Effector memory CD8-positive, alpha-beta T cell (primary cell): ENCODE data around the gene ZNF438.

Experiments used
- ATAC-seq: fragments of 150-1000 bp; cut with Tn5 transposase; replicated peaks from 2 replicates; pipeline ENCODE4 v1.10.0; 2021; ENCODE audit warnings: mild to moderate bottlenecking, moderate library complexity
- DNase-seq, 3 experiments: peaks; one replicate each; pipeline ENCODE4 v3.0.0; 2021
- H3K27ac Mint-ChIP-seq, 2 donors: one replicate each; pipeline ENCODE4 v1.8.0; 2022; ENCODE audit warnings: mild to moderate bottlenecking in 2 of 2, mixed read lengths in 2 of 2, moderate library complexity in 2 of 2
- H3K27me3 Mint-ChIP-seq, 2 donors: one replicate each; pipeline ENCODE4 v1.8.0; 2022; ENCODE audit warnings: mixed read lengths in 2 of 2
- H3K36me3 Mint-ChIP-seq: one replicate; pipeline ENCODE4 v1.8.0; 2022; ENCODE audit warnings: mild to moderate bottlenecking, moderate library complexity, mixed read lengths; ENCODE audit not compliant: insufficient read depth
- H3K4me1 Mint-ChIP-seq, 2 donors: one replicate each; pipeline ENCODE4 v1.8.0; 2022; ENCODE audit warnings: low read depth in 2 of 2, mixed read lengths in 2 of 2
- H3K4me3 Mint-ChIP-seq, 2 donors: one replicate each; pipeline ENCODE4 v1.8.0; 2022; ENCODE audit warnings: mild to moderate bottlenecking in 2 of 2, mixed read lengths in 2 of 2, moderate library complexity in 2 of 2
- H3K9me3 Mint-ChIP-seq, 2 donors: one replicate each; pipeline ENCODE4 v1.8.0; 2022; ENCODE audit warnings: mixed read lengths in 2 of 2

The ZNF438 gene

GRCh38 chr10:30861976-30862375 is 169.7 kb downstream of the ZNF438 start:
- DNase-seq: no peak
- ATAC-seq: no peak
- Mint-ChIP-seq H3K27ac (no peak overlapping the region), H3K4me1 (peaks cover 0 to 2% of the 10 kb centered on the region in 2 donors), H3K27me3 (no peaks in the 10 kb centered on the region), H3K4me3 (no peak overlapping the region), H3K36me3 (peaks cover 4% of the 10 kb centered on the region), H3K9me3 (no peaks in the 10 kb centered on the region)

- H3K4me3 Mint-ChIP-seq: no peak overlapping the region
Measured at GRCh38 chr10:30861221-30861620, 170.4 kb downstream of the ZNF438 start.

GRCh38 chr10:30858499-30858898 is 173.2 kb downstream of the ZNF438 start:
- H3K27ac Mint-ChIP-seq: no peak overlapping the region

More at GRCh38 chr10:30861221-30861620, 170.4 kb downstream of the ZNF438 start:
- Mint-ChIP-seq H3K36me3 (peaks cover 4% of the 10 kb centered on the region), H3K9me3 (no peaks in the 10 kb centered on the region), H3K27me3 (no peaks in the 10 kb centered on the region), H3K27ac (no peak overlapping the region), H3K4me1 (peaks cover 0 to 2% of the 10 kb centered on the region in 2 donors)
- ATAC-seq (no peak), DNase-seq (no peak)

GRCh38 chr10:30857803-30858202 is 173.9 kb downstream of the ZNF438 start:
- Mint-ChIP-seq H3K9me3 (no peaks in the 10 kb centered on the region), H3K4me1 (peaks cover 0 to 2% of the 10 kb centered on the region in 2 donors), H3K27me3 (no peaks in the 10 kb centered on the region), H3K4me3 (no peak overlapping the region), H3K27ac (no peak overlapping the region), H3K36me3 (no peaks in the 10 kb centered on the region)
- no peak for ATAC-seq
- DNase-seq: no peak

More at GRCh38 chr10:30858499-30858898, 173.2 kb downstream of the ZNF438 start:
- ATAC-seq: no peak
- no peak for DNase-seq
- no peaks in the 10 kb centered on the region for H3K9me3 Mint-ChIP-seq
- H3K4me1 Mint-ChIP-seq: peaks cover 0 to 2% of the 10 kb centered on the region in 2 donors
- H3K4me3 Mint-ChIP-seq: no peak overlapping the region
- H3K27me3 Mint-ChIP-seq: no peaks in the 10 kb centered on the region
- no peaks in the 10 kb centered on the region for H3K36me3 Mint-ChIP-seq

GRCh38 chr10:30855131-30855530 is 176.5 kb downstream of the ZNF438 start:
- ATAC-seq (no peak), DNase-seq (no peak)
- Mint-ChIP-seq H3K4me3 (no peak overlapping the region), H3K4me1 (peaks cover 0 to 2% of the 10 kb centered on the region in 2 donors), H3K9me3 (no peaks in the 10 kb centered on the region), H3K36me3 (no peaks in the 10 kb centered on the region), H3K27me3 (no peaks in the 10 kb centered on the region), H3K27ac (no peak overlapping the region)

DNA sequence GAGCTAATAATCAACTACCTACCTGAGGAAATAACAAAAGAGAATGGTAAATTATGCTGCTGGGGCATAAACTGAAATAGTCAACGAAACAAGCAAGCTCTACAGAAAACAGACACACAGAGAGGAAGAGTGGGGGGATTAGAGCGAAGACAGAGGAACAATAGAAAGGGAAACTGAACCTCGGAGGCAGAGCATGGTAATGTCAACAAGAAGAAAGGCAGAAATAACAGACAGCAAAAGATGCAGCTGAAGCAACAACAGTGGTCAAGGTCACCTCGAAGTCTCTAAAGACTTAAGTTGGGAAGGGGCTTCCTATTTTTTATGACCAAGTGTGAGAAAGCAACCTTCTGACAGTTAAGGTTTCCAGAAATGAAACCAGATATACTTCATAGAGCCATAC is 177.0 kb downstream of the ZNF438 start:
- Mint-ChIP-seq H3K36me3 (no peaks in the 10 kb centered on the region), H3K27ac (no peak overlapping the region), H3K4me3 (no peak overlapping the region), H3K27me3 (no peaks in the 10 kb centered on the region), H3K4me1 (peaks cover 0 to 2% of the 10 kb centered on the region in 2 donors), H3K9me3 (no peaks in the 10 kb centered on the region)
- ATAC-seq: no peak
- DNase-seq: no peak

GRCh38 chr10:30853066-30853465 is 178.6 kb downstream of the ZNF438 start:
- Mint-ChIP-seq H3K4me1 (peaks cover 0 to 2% of the 10 kb centered on the region in 2 donors), H3K4me3 (no peak overlapping the region), H3K27me3 (no peaks in the 10 kb centered on the region), H3K9me3 (no peaks in the 10 kb centered on the region), H3K27ac (no peak overlapping the region), H3K36me3 (no peaks in the 10 kb centered on the region)
- DNase-seq (no peak), ATAC-seq (no peak)

- H3K4me3 Mint-ChIP-seq: no peak overlapping the region
Measured at GRCh38 chr10:30850776-30851175, 180.9 kb downstream of the ZNF438 start.

GRCh38 chr10:30849231-30850035 is 182.2 kb downstream of the ZNF438 start:
- DNase-seq (no peak), ATAC-seq (no peak)
- no peak overlapping the region for H3K4me3 Mint-ChIP-seq
- H3K9me3 Mint-ChIP-seq: no peaks in the 10 kb centered on the region
- no peaks in the 10 kb centered on the region for H3K27me3 Mint-ChIP-seq
- peak overlapping the region in 1 of 2 donors; percentile 12 for H3K27ac Mint-ChIP-seq
- peaks cover 0 to 4% of the 10 kb centered on the region in 2 donors for H3K4me1 Mint-ChIP-seq
- no peaks in the 10 kb centered on the region for H3K36me3 Mint-ChIP-seq

More at GRCh38 chr10:30850776-30851175, 180.9 kb downstream of the ZNF438 start:
- H3K4me1 Mint-ChIP-seq: peaks cover 0 to 4% of the 10 kb centered on the region in 2 donors
- ATAC-seq (no peak), DNase-seq (no peak)
- no peaks in the 10 kb centered on the region for H3K36me3 Mint-ChIP-seq
- H3K9me3 Mint-ChIP-seq: no peaks in the 10 kb centered on the region
- no peaks in the 10 kb centered on the region for H3K27me3 Mint-ChIP-seq
- no peak overlapping the region for H3K27ac Mint-ChIP-seq

DNA sequence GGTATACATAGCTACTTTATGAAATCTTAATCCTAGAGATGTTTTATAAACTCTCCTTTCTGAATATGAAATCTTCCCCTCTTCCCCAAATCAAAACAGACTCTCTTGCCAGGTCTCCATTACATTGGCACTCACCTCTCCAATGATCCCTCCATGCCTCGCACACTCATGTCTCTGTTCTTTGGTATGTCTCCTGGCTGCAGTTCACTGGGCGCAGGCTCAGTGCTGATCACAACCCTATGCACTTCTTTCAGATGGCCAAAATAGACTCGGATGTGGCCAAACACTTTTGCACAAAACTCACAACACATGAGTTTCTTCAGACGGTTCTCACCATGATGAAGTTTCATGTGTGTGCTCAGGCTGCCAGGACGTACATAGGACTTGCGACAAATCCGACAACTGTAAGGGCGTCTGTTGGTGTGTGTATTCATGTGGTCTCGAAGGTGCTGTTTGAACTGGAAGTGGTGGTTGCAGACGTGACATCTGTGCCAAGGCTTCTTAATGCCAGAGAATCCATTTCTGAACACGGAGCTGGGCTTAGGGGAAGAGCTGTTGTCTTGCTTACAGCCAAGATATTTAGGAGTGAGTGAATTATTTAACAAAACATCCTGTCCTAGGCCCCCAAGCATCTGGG is 183.2 kb downstream of the ZNF438 start:
- Mint-ChIP-seq H3K4me3 (no peak overlapping the region), H3K27me3 (no peaks in the 10 kb centered on the region), H3K4me1 (peaks cover 0 to 4% of the 10 kb centered on the region in 2 donors), H3K27ac (no peak overlapping the region), H3K36me3 (no peaks in the 10 kb centered on the region), H3K9me3 (no peaks in the 10 kb centered on the region)
- DNase-seq (no peak), ATAC-seq (no peak)

GRCh38 chr10:30847642-30848041 is 184.0 kb downstream of the ZNF438 start:
- Mint-ChIP-seq H3K36me3 (no peaks in the 10 kb centered on the region), H3K4me1 (peaks cover 0 to 4% of the 10 kb centered on the region in 2 donors), H3K27ac (no peak overlapping the region), H3K4me3 (no peak overlapping the region), H3K27me3 (no peaks in the 10 kb centered on the region), H3K9me3 (no peaks in the 10 kb centered on the region)
- no peak for ATAC-seq
- no peak for DNase-seq

GRCh38 chr10:30847199-30847598 is 184.5 kb downstream of the ZNF438 start:
- ATAC-seq (no peak), DNase-seq (no peak)
- no peak overlapping the region for H3K4me3 Mint-ChIP-seq
- H3K27me3 Mint-ChIP-seq: no peaks in the 10 kb centered on the region
- no peaks in the 10 kb centered on the region for H3K9me3 Mint-ChIP-seq
- peaks cover 0 to 4% of the 10 kb centered on the region in 2 donors for H3K4me1 Mint-ChIP-seq
- no peak overlapping the region for H3K27ac Mint-ChIP-seq
- no peaks in the 10 kb centered on the region for H3K36me3 Mint-ChIP-seq

- Mint-ChIP-seq H3K36me3 (no peaks in the 10 kb centered on the region), H3K4me1 (peaks cover 0 to 4% of the 10 kb centered on the region in 2 donors), H3K27me3 (no peaks in the 10 kb centered on the region), H3K4me3 (no peak overlapping the region), H3K9me3 (no peaks in the 10 kb centered on the region), H3K27ac (no peak overlapping the region)
- no peak for DNase-seq
- ATAC-seq: no peak
Measured at GRCh38 chr10:30846710-30847109, 185.0 kb downstream of the ZNF438 start.

DNA sequence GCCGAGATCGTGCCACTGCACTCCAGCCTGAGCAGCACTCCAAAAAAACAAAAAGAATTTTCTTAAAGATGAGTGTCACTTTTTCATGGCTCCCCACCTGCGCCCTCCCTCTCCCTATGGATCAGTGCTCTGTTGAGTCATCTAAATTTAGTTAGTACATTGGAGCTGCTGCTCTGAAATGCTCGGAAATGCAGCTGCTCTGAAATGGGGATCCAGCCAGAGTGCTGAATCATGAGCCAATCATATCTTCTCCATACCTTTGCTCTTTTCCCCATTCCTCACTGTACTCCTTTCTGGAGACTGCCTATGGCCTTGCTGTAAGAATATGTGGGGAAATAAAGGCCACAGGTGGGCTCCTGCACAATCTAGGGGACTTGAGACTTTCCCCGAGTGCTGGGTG is 188.8 kb downstream of the ZNF438 start:
- no peak overlapping the region for H3K4me3 Mint-ChIP-seq
- ATAC-seq (no peak), DNase-seq (no peak)
- peaks cover 0 to 4% of the 10 kb centered on the region in 2 donors for H3K4me1 Mint-ChIP-seq
- no peaks in the 10 kb centered on the region for H3K36me3 Mint-ChIP-seq
- H3K9me3 Mint-ChIP-seq: no peaks in the 10 kb centered on the region
- H3K27me3 Mint-ChIP-seq: no peaks in the 10 kb centered on the region
- H3K27ac Mint-ChIP-seq: no peak overlapping the region
